Cardiac muscle cell (in vitro differentiated cells and primary cell): Measurements from ENCODE around the gene MFAP5. TPM values are rescaled to one million over a fixed set of nuclear protein-coding genes. Genes with fewer than 3 reads are reported as not detected.
"Not testable (repeated sequence)": the region's sequence is repeated elsewhere in the genome, so short reads cannot be mapped to it uniquely, and the experiment has no call there.

ENCODE experiments used
- DNase-seq, 2 donors: peaks; one replicate each; pipeline versions ENCODE4 v3.0.0 to v3.0.0-alpha.2; 2010 to 2017; ENCODE audit warnings: low read depth in 1 of 2, low spot score in 1 of 2
- H3K27ac ChIP-seq: fragments of 200-600 bp; sonication (generic); 2 replicates; pipeline ENCODE4 v1.5.1; 2016
- H3K27me3 ChIP-seq: fragments of 200-600 bp; sonication (generic); 2 replicates; pipeline ENCODE4 v1.6.0; 2016; ENCODE audit warnings: control low read depth
- H3K36me3 ChIP-seq: fragments of 200-600 bp; sonication (generic); 2 replicates; pipeline ENCODE4 v1.5.1; 2016; ENCODE audit warnings: control low read depth
- H3K4me1 ChIP-seq: fragments of 200-600 bp; sonication (generic); 2 replicates; pipeline ENCODE4 v1.8.1; 2017; ENCODE audit warnings: low read depth, mild to moderate bottlenecking, mixed run types
- H3K4me3 ChIP-seq: fragments of 200-600 bp; sonication (generic); 2 replicates; pipeline ENCODE4 v1.5.1; 2016; ENCODE audit warnings: mild to moderate bottlenecking
- H3K9me3 ChIP-seq: fragments of 200-600 bp; sonication (generic); 2 replicates; pipeline ENCODE4 v1.5.1; 2017; ENCODE audit warnings: low read depth, mild to moderate bottlenecking, control low read depth
- polyA plus RNA-seq: library from polyadenylated mRNA; unstranded; fragments of >200 nt; fragmentation: Nextera tagmentation; extraction: Ambion mirVana; gene quantifications from 2 replicates; pipeline ENCODE4 v1.2.1, GENCODE V29; 2016
- total RNA-seq: library from RNA; depleted of rRNA; stranded (reverse); fragments of >200 nt; gene quantifications from 2 replicates; pipeline ENCODE4 v1.2.3, GENCODE V29; 2016
- TF ChIP-seq, protein P1 (sequence below): IDR thresholded peaks from 2 replicates; pipeline ENCODE4 v1.5.1; 2012; ENCODE audit warnings: low read depth, mild to moderate bottlenecking, low read length

Gene MFAP5
- total and polyA plus RNA-seq, 2 experiments from 2014 or later: not detected

DNA sequence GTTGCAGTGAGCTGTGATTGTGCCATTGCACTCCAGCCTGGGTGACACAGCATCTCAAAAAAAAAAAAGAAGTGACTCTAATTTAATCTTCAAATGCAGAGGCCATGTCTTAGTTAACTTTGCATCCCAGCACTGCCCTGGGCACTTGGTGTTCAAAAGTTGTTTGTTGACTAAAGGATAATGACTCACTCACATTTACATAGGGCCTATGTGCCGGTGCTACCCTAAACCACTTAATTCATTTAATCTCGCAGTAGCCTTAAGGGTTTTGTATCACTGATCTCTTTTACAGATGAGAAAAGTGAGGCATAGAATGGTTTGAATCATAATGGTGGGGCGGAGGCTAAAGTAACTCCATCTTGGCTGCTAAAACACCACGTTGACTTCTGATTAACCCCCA lies 23.7 kb downstream of the MFAP5 start:
- no peak overlapping the region for H3K4me3 ChIP-seq
- H3K4me1 ChIP-seq: no peaks in the 10 kb centered on the region
- no peaks in the 10 kb centered on the region for H3K27me3 ChIP-seq
- H3K27ac ChIP-seq: no peak overlapping the region
- no peaks in the 10 kb centered on the region for H3K36me3 ChIP-seq
- H3K9me3 ChIP-seq: no peaks in the 10 kb centered on the region
- DNase-seq: no peak
- TF ChIP-seq, protein P1, sequence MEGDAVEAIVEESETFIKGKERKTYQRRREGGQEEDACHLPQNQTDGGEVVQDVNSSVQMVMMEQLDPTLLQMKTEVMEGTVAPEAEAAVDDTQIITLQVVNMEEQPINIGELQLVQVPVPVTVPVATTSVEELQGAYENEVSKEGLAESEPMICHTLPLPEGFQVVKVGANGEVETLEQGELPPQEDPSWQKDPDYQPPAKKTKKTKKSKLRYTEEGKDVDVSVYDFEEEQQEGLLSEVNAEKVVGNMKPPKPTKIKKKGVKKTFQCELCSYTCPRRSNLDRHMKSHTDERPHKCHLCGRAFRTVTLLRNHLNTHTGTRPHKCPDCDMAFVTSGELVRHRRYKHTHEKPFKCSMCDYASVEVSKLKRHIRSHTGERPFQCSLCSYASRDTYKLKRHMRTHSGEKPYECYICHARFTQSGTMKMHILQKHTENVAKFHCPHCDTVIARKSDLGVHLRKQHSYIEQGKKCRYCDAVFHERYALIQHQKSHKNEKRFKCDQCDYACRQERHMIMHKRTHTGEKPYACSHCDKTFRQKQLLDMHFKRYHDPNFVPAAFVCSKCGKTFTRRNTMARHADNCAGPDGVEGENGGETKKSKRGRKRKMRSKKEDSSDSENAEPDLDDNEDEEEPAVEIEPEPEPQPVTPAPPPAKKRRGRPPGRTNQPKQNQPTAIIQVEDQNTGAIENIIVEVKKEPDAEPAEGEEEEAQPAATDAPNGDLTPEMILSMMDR: no peak

GRCh38 chr12:8637666-8638065 lies 25.0 kb downstream of the MFAP5 start:
- TF ChIP-seq, protein P1: no peak
- Histone ChIP-seq H3K4me1 (no peaks in the 10 kb centered on the region), H3K27ac (no peak overlapping the region), H3K27me3 (no peaks in the 10 kb centered on the region), H3K9me3 (no peaks in the 10 kb centered on the region), H3K36me3 (no peaks in the 10 kb centered on the region), H3K4me3 (no peak overlapping the region)
- DNase-seq: no peak

DNA sequence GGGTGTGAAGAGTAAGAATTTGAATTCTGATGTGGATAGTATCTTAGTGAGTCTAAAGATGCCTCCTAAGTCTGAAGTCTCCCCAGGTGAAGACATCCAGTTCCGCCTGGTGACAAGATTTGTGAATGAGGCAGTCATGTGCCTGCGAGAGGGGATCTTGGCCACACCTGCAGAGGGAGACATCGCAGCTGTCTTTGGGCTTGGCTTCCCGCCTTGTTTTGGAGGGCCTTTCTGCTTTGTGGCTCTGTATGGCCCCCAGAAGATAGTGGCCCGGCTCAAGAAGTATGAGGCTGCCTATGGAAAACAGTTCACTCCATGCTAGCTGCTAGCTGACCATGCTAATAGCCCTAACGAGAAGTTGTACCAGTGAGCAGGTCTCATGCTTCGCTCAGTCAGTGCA lies 25.4 kb downstream of the MFAP5 start:
- TF ChIP-seq, protein P1: no peak
- no peak for DNase-seq

GRCh38 chr12:8636581-8636980 lies 26.0 kb downstream of the MFAP5 start:
- no peaks in the 10 kb centered on the region for H3K4me1 ChIP-seq
- TF ChIP-seq, protein P1: no peak
- no peaks in the 10 kb centered on the region for H3K27me3 ChIP-seq
- H3K9me3 ChIP-seq: no peaks in the 10 kb centered on the region
- no peak overlapping the region for H3K4me3 ChIP-seq
- DNase-seq: no peak
- H3K36me3 ChIP-seq: no peaks in the 10 kb centered on the region
- no peak overlapping the region for H3K27ac ChIP-seq

More for the DNA sequence above, 25.4 kb downstream of the MFAP5 start:
- Histone ChIP-seq H3K4me1 (no peaks in the 10 kb centered on the region), H3K4me3 (no peak overlapping the region), H3K9me3 (no peaks in the 10 kb centered on the region), H3K27ac (no peak overlapping the region), H3K36me3 (no peaks in the 10 kb centered on the region), H3K27me3 (no peaks in the 10 kb centered on the region)

GRCh38 chr12:8636007-8636346 lies 26.6 kb downstream of the MFAP5 start:
- not testable (repeated sequence) for H3K27ac ChIP-seq, H3K27me3 ChIP-seq, H3K9me3 ChIP-seq, H3K4me1 ChIP-seq, H3K4me3 ChIP-seq, DNase-seq, H3K36me3 ChIP-seq

DNA sequence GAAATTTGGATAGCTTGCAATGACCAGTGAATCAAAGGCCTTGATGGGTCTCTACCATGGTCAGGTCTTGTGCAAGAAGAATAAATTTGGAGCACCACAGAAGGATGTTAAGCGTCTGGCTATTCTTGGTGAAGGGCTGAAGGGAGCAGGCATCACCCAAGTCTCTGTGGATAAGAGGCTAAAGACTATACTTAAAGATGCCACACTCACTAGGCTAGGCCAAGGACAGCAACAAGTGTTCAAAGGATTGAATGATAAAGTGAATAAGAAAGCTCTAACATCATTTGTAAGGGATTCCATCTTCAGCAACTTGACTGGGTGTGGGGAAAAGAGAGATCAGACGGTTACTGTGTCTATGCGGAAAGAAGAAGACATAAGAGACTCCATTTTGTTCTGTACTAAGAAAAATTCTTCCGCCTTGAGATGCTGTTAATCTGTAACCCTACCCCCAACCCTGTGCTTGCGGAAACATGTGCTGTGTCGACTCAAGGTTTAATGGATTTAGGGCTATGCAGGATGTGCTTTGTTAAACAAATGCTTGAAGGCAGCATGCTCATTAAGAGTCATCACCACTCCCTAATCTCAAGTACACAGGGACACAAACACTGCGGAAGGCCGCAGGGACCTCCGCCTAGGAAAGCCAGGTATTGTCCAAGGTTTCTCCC lies 27.2 kb downstream of the MFAP5 start:
- not testable (repeated sequence) for H3K4me3 ChIP-seq, DNase-seq, H3K4me1 ChIP-seq, H3K9me3 ChIP-seq, H3K27ac ChIP-seq, H3K36me3 ChIP-seq, H3K27me3 ChIP-seq

DNA sequence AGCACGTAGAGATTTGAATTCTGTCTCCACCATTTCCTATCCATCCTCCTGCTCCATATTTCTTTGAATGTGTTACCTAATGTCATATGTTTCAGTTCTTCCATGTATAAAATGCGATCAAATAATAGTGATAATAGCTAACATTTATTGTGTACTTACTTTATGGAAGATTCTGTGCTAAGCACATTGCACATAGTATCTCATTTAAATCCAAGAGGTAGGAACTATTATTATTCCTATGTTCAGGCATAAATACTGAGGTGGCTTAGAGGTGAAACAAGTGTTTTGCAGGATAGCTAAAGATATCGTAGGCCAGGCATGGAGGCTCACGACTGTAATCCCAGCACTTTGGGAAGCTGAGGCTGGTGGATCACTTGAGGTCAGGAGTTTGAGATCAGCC lies 32.5 kb downstream of the MFAP5 start:
- no peaks in the 10 kb centered on the region for H3K9me3 ChIP-seq
- no peaks in the 10 kb centered on the region for H3K36me3 ChIP-seq
- no peak overlapping the region for H3K4me3 ChIP-seq
- no peaks in the 10 kb centered on the region for H3K27me3 ChIP-seq
- peaks cover 9% of the 10 kb centered on the region for H3K4me1 ChIP-seq
- no peak for DNase-seq
- no peak overlapping the region for H3K27ac ChIP-seq
- TF ChIP-seq, protein P1: no peak
